HG02763 (cell line): ENCODE measurements around the gene CREBL2.

Experiments
- ATAC-seq: cut with Tn5 transposase; IDR thresholded peaks from one replicate; pipeline ENCODE4 v1.9.1; 2021; ENCODE audit warnings: mild to moderate bottlenecking, moderate library complexity; ENCODE audit not compliant: unreplicated experiment

The CREBL2 gene

DNA sequence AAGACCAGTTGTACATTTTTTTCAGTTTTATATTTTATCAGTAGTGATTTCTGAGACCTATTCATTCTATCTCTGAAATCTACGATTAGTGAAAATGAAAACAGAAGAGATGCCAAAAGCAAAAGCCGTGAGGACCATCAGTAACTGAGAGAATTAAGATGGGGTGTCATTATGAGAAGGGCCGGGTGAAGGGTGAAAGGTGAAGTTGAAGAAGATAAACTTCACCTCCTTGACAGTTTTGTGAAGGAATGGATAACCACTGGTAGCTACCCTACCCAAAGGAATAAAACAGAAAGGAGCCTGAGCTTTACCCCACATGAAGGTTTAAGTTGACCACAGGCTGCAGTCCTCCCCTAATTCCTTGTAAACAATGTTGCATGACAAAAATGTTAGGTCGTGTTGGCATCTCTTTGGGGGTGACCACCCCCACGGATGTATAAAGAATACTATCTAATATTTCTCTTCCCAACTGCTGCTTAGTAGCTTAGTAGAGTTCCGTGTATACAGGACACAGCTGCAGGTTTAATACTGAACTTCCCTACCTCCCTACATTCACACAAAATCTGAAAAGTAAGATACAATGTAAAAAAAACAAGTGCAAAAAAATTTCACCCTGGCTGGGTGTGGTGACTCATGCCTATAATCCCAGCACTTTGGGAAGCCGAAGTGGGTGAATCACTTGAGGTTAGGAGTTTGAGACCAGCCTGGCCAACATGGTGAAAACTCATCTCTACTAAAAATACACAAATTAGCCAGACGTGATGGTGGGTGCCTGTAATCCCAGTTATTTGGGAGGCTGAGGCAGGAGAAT lies 60.4 kb downstream of the CREBL2 start:
- ATAC-seq: no peak

DNA sequence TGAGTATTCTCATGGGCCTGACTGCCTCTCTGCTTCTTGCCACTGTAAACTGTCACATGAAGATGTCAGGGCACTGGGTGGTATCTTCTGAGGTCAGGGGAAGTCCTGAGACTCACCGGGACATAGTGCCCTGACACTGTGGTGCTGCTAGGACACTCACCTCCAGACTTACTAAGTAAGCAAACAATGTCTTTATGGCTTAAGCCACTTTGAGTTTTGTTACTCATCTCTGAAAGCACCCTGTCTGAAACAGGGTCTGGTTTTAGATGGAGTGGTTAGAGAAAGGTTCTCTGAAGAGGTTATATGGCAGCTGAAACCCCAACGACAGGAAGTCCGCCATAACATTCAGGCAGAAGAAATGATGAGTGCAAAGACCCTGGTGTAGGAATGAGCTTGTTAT lies 61.6 kb downstream of the CREBL2 start:
- no peak for ATAC-seq

DNA sequence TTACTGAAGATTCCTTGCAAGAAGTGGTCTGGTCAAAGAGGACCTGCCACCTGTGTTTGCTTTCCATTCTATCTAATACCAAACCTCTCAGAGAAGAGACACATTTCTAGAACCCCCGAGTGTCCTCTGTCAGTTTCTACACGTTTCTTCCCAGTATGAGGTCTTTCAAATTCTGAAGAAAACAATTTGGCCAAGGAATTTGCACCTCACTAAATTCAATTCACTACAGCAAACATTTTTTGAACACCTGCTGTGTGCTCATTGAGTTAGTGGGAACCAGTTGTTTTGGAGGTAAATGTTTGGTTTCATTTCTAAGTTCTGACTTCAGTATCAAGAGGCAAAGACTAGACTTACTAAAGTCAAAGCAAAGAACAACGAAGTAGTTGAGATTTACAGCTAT lies 64.9 kb downstream of the CREBL2 start:
- ATAC-seq: no peak

DNA sequence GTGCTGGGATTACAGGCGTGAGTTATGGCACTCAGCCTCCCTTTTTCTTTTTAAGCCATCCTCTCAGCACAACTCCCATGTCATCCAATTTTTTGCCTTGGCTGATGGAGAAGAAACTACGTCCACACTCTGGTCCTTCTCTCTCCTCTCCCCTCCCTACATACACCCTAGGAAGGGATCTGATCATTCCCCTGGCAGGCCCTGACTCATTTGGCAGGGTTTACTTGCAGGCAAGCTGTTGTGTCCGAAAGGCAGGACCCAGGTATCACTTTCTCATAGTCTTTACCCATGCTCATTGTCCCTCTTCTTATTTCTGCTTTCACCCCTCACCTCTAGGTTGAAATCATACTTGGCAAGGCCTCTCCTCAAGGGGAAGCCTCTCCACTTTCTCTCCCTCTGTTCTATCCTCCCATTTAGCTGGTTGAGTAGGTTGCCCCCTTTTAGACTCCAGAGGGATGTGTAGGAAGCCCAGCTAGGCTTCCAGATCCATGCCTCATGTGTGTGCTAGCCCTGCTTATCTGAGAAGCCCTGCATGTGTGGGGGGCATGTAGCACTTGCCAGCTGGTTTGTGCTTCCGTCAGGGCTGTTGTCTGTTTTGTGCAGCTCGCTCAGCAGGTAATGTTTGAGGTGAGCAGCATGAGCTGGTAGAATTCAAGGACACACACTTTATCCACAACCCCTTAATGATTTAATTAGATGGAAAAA lies 69.5 kb downstream of the CREBL2 start:
- no peak for ATAC-seq

DNA sequence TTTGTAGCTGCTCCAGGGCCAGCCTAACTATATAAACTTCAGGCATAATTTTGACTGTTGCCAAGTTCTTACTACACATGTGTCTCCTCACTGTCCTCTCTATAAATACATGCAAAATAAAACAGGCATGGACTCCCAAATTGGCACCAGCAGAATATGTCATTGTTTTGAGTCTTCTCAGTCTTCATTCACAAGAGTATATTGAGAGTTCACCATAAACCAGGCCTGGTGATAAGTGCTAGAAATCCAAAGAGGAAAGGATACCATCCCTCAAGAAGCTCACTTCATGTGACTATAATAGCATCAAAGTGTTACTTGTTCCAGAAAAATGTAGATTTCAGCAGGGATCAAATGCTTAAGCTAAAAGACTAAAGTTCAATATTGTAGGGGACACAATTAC lies 70.6 kb downstream of the CREBL2 start:
- ATAC-seq: no peak

DNA sequence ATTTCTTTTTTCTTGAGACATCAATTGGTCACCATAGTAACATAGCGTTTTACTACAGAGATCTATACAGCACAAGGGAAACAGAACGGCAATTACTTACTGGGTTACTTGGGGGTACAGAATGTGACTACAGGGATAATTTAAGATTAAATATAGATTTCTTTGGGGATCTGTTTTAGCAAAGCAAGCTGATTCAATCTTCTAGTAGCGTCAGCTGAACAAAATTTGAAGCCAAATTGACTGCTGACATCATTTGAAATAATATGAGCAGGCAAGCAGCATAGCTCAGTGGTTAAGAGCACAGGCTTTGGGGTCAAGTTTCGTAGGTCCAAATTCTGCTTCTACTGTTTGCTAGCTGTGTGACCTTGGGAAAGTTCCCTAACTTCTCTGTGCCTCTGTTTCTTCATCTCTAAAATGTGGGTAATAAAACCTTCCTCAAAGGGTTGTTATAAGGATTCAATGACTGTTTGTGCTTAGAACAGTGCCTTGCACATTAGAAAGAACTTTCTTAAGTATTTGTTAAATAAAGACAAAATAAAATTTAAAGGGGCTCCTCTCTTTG lies 71.5 kb downstream of the CREBL2 start:
- no peak for ATAC-seq

DNA sequence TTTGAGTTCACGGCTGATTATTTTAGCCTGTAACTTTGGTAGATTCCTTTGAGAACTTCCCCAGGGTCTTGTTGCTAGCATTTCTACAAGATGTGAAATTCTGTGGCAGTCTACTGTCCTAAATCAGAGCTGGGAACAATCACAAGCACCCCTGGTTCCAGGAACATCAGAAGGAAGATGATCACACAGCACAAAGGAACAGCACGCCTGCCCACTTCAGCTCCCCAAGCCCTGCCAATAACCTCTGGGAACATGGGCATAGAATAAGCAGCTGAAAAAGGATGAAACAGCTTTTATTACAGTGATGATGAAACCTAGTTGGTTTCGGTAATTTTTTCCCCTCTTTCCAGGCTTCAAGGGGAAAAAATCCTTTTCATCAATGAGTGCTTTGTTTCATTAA lies 72.0 kb downstream of the CREBL2 start:
- no peak for ATAC-seq

DNA sequence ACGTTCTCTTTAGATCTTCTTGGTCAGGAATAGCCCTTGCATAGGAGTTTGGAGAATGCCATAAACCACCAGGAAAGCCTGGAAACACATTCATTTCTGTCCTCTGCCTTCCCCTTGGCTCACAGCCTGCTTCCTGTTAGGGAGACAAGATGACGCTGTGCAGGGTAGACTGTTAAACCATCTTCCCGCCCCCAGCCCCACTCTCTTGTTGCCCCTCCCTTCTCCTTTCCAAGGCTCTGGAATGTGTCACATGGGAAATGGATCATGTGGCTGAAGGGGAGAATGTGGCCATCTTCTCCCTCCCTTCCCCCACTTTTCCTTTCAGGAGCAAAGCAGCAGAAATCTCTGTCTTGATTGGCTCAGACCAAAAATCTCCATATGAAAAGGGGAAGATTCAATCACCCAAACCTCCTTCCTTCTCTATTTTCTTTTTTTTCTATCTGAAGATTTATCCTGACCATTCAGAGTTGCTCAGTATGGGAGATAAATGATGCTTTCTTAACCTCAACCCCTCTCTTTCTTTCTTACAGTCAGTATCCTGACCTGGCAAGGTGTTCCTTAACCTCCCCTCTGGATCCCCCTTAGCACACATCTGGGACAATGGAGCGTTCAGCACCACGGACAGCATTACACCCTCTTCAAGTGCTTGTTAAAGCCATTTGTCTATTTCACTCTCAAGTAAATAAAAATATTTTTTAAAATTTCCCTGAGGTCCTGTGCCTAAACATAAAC lies 72.9 kb downstream of the CREBL2 start:
- no peak for ATAC-seq

DNA sequence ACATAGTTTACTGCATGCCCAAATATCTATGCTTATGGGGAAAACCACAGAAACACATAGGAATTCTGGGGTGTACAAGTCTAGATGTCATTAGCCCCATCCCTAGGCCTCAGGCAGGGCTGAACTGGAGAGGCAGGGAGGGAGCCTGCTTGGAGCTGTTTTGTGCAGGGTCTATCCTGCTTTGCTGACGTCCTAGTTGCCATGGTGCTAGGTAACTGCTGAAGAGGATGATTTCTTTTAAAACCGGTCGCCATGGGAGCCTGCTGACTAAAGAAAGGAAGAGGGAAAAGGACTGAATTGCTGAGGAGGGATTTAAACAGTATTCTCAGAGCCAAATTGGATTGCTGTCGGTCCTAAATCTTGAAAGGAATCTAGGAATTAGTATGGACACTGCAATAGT lies 73.6 kb downstream of the CREBL2 start:
- no peak for ATAC-seq

DNA sequence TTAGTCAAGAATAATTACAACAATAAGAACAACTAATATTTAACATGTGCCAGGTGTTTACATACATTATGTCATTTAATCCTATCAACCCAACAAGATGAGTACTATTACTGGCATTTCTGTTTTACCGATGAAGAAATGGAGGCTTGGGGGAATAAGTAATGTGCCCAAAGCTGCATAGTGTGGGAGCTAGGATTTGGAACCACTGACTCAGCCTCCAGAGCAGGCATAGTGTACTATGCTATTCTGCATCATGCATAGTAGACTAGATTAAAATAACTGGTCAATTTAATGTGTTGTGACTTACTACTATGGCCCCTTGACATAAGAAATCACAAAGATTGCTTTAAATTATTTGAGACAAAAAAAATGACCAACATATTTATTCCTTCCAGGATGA lies 74.8 kb downstream of the CREBL2 start:
- ATAC-seq: no peak

DNA sequence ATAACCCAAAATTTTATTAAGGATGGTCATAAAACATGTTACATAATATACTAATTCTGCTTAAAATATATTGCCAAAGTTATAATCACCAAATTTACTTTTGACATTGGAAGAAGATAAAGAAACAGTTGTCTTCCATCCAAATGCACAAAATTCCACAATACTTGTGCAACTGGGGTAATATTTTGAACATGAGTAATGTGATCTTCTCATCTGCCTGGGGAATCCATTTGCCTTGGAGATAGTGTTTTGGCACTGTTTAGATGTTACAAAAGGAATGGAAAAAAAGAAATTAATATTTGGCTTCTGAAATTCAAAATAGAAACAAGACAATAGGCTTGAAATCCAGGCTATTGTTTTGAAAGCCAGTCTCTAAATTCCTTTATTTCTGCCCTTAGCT lies 75.2 kb downstream of the CREBL2 start:
- ATAC-seq: no peak

DNA sequence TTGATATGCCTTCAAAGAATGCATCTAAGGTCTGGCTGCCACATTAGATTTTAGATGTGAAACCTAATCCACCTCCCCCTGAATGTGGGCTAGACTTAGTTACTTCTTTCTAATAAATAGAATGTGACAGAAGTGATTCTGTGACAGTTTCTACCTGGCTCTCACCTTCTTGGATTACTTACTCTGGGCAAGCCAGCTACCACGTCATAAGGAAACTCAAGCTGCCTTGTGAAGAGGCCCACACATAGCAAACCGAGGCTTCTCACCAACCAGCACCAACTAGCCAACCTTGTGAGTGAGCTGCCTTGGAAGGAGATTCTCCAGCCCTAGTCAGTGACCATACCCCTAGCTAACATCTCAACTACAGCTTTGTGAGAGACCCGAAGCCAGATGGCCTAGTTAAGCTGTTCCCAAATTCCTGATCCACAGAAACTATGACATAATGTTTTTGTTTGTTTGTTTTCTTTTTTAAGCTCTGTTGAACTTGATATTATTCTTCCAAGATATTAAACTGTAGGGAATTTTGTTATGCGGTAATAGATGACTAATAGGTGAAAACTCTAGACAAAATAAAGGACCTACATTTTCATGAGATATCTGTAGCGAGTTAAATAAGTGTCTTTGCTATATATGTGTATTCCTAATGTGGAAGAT lies 78.1 kb downstream of the CREBL2 start:
- ATAC-seq: no peak

DNA sequence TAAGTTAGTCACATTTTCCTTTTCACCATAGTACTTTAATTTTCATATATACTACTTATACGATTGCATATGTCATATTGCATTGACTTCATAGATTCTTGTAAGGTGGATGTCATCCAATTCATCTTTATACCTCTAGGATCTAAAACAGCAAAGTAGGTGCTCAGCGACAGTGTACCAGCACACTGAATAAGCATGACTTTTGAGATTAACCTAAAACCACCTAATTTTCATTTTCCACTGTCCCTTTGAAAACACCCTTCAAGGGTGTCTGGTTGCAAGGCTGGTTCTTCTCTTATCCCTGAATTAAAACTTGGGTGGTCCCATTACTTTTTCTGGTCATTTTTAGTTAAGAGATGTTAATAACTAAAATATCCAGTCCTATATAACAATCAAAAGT lies 79.9 kb downstream of the CREBL2 start:
- no peak for ATAC-seq

DNA sequence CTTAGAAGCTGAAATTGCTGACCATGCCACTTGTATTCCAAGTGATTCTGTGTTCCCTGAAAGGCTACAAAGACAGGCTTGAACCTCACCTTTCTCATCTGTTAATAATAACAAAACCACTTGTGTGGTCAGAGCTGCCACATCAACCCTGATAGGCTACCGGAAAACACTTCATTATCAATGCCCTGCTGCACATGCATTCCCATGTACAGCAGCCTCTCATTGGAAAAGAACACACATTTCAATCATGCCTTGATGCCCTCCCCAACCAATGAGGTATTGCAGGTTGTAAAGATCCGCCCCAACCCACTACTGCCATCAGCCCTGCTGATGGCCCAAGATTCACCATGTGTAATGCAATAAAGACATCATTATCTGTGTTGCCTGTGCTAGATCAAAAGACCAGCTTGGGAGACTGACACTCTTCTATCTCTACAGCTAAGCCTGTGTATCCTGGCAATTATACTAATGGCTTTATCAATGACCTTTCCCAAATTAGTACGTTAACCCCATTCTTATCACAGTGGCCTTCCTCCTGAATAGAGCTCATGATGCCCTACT lies 81.5 kb downstream of the CREBL2 start:
- ATAC-seq: no peak
